Choroid plexus epithelial cell (primary cell): ENCODE measurements around the gene ADGRL2.

Source experiments
- DNase-seq: peaks from one replicate; pipeline ENCODE4 v3.0.0-alpha.2; 2010; ENCODE audit warnings: low read depth
- H3K4me3 ChIP-seq: 2 replicates; pipeline ENCODE4 v1.5.1; 2011; ENCODE audit warnings: low read depth, mild to moderate bottlenecking, control low read depth, low read length, moderate library complexity
- TF ChIP-seq, protein P1 (sequence below): conservative IDR thresholded peaks from 2 replicates; pipeline ENCODE4 v1.5.1; 2011; ENCODE audit warnings: low read depth, mild to moderate bottlenecking, control low read depth, inconsistent platforms, low read length, moderate library complexity

Gene ADGRL2

DNA sequence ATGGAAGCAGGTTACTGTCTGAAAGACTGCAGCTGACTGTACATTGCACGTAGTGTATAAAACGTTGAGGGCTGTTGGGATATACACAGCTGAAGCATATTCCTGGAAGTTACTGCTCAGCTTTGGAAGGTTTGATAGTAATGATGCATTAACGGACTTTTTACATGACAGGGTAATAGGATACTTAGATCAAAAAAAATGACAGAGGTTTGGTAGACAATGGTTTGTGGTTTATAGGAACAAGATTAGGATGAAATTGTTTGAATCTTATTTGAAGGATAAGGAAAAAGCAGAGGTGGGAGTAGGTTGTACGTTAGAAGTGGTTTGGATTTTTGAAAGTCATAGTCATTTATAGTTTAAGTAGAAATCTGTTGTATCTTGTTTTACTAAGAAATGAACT lies 33.0 kb downstream of the ADGRL2 start:
- no peak overlapping the region for H3K4me3 ChIP-seq
- DNase-seq, result no peak
- TF ChIP-seq, protein P1, sequence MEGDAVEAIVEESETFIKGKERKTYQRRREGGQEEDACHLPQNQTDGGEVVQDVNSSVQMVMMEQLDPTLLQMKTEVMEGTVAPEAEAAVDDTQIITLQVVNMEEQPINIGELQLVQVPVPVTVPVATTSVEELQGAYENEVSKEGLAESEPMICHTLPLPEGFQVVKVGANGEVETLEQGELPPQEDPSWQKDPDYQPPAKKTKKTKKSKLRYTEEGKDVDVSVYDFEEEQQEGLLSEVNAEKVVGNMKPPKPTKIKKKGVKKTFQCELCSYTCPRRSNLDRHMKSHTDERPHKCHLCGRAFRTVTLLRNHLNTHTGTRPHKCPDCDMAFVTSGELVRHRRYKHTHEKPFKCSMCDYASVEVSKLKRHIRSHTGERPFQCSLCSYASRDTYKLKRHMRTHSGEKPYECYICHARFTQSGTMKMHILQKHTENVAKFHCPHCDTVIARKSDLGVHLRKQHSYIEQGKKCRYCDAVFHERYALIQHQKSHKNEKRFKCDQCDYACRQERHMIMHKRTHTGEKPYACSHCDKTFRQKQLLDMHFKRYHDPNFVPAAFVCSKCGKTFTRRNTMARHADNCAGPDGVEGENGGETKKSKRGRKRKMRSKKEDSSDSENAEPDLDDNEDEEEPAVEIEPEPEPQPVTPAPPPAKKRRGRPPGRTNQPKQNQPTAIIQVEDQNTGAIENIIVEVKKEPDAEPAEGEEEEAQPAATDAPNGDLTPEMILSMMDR, result no peak

DNA sequence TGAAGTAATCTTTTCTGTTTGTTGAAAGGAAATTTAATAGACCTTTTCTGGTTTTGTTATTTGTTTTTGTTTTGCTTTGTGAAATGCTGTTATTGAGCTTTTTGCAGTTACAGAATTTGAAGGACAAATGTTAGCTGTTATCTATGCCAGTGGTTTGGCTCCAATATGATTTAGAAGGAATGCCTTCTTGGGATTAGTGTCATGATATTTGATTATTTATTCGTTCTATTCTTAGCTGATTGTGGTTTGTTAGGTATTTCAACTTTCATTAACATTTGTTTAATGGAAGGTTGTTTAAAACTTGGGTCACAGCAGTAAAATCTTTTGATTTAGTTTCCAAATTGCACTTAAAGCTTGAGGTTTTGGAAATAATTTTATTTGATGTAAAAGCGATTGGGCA lies 33.5 kb downstream of the ADGRL2 start:
- DNase-seq, result peak; percentile 61
- no peak overlapping the region for H3K4me3 ChIP-seq
- TF ChIP-seq, protein P1, result no peak

DNA sequence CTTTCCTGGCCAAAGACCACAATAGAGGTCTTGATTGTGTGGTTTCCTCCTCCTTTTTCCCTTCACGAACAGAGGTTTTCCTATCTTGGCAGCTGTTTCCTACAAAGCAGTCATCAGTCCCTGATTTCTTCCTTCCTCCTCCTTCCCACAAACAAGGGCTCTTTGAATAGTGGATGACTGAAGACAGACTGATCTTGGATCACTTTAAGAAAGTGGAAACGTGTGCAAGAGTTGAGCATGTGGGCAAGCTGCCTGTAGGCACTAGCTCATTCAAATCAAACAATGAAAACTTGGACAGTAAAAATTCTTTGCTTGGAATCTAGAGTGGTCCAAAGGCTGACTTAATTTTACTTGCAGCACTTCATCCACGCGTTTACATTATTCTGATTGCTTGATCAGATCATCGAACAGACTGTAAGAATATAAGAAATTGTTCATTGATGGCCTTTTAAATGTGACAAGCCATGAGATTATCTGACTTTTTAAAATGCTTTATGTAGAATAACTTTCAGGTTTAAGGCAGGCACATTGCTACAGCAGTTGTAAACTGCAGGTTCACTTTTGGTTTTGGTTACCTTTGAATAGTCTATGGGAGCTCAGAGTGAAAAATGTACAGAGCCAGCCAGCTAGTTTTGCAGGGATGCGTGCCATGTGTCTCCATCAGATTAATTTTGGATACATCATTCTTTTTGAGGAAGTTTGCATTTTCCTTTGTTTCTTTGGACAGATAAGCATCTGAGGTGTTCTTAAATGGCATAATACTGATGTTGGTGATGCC lies 34.4 kb downstream of the ADGRL2 start:
- peak; percentile 49 for DNase-seq
- TF ChIP-seq, protein P1, result no peak
- no peak overlapping the region for H3K4me3 ChIP-seq

DNA sequence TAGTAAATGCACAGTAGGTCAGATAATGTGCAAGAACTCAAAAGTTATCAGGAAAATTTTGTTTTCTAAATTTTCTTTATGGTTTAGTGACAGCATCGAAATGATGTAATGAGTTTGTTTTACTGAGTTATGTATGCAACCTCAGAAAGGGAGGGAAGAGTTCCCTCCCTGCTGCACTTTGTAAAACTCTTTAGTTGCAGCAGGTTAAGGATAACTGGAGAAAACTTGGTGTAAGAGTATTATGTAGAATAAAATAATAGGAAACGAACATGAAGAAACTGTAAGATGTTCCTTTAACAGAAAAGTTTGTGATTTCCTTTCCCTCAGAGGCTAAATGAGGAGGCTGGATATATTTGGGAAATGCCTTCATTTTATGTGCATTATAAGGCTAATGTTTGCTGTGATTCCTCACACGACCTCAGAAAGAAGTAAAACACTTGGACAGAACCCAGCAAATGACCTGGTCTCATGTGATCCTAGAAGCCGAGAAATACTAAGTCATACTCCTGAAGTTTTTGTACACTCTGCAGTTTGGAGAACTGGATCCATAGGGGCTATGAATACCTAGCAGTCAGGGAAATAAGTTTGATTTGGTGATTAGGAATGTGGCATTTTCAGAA lies 35.4 kb downstream of the ADGRL2 start:
- DNase-seq, result peak; percentile 56
- TF ChIP-seq, protein P1, result no peak
- H3K4me3 ChIP-seq, result no peak overlapping the region

DNA sequence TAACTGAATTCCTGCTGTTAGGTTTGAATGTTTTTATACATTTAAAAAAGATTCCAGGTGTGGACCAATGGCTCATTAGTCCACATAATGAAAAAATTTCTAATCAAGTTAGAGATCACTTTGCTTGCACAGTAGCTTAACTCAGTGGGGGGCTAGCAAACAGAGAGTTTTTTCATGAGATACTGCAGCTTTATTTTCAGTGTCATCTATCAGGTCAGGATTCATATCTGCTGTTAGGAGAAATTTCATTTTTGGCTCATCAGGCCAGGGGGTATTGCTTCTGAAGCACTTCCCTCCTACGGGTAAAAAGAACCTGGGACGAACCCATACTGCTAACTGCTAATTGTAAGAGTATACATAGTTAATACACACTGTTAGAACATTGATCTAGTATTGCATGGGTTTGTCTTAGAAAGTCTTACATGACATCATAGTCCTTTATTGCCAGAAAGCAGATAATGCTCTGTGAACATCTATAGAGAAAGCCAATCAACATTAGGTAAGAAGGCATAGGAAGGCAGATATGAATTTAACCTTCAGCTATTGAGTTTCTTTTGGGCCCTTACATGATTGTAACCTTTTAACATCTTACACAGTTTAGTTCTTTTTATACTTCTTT lies 38.0 kb downstream of the ADGRL2 start:
- H3K4me3 ChIP-seq, result no peak overlapping the region
- no peak for DNase-seq
- TF ChIP-seq, protein P1, result no peak

DNA sequence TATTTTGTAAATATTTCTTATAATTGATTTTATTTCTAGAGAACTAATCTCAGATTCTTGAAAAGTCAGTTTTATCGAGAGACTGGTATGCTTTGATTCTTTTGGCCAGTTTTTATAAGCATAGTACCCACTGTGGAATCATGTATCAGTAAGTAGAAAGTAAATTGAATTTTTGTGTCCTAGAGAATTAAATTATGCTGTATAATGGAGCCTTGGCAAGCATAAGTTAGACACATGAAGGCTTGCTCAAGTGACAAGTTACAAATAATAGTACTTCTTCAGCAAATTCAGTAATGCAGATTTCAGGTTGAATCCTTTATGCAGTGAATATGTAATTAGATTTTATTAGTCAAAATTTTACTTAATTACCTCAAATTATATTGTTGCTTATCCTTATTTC lies 40.1 kb downstream of the ADGRL2 start:
- DNase-seq, result no peak
- TF ChIP-seq, protein P1, result no peak
- no peak overlapping the region for H3K4me3 ChIP-seq
